Fibroblast of mammary gland (primary cell): ENCODE results near the gene PDK1.

Experiments
- DNase-seq: peaks from one replicate; pipeline ENCODE4 v3.0.0-alpha.2; 2010; ENCODE audit warnings: low read depth
- H3K4me3 ChIP-seq: 2 replicates; pipeline ENCODE4 v1.5.1; 2011; ENCODE audit warnings: low read depth, mild to moderate bottlenecking, low read length, moderate library complexity; ENCODE audit not compliant: control insufficient read depth
- TF ChIP-seq, protein P1 (sequence below): conservative IDR thresholded peaks from 2 replicates; pipeline ENCODE4 v1.5.1; 2011; ENCODE audit warnings: low read depth, low read length, inconsistent platforms; ENCODE audit not compliant: control insufficient read depth, insufficient read depth

PDK1 gene

DNA sequence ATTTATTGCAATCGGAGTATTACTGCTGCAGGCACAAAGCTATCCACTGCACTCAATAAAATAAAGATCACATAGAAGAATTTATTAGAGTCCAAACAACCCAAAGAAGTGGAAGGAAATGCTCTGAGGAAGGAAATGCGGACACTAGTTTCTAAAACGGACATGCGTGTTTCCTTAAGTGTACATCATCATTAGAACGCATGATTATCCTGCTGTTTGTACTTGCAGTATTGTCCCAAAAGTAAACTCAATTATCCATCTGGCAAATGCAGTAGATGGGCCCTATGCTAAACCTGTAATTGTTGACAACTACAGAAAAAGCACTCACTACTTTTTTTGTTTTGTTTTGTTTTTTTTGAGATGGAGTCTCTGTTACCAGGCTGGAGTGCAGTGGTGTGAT, 53.6 kb downstream of the PDK1 start:
- H3K4me3 ChIP-seq: no peak overlapping the region
- no peak for DNase-seq
- TF ChIP-seq, protein P1, sequence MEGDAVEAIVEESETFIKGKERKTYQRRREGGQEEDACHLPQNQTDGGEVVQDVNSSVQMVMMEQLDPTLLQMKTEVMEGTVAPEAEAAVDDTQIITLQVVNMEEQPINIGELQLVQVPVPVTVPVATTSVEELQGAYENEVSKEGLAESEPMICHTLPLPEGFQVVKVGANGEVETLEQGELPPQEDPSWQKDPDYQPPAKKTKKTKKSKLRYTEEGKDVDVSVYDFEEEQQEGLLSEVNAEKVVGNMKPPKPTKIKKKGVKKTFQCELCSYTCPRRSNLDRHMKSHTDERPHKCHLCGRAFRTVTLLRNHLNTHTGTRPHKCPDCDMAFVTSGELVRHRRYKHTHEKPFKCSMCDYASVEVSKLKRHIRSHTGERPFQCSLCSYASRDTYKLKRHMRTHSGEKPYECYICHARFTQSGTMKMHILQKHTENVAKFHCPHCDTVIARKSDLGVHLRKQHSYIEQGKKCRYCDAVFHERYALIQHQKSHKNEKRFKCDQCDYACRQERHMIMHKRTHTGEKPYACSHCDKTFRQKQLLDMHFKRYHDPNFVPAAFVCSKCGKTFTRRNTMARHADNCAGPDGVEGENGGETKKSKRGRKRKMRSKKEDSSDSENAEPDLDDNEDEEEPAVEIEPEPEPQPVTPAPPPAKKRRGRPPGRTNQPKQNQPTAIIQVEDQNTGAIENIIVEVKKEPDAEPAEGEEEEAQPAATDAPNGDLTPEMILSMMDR: no peak

DNA sequence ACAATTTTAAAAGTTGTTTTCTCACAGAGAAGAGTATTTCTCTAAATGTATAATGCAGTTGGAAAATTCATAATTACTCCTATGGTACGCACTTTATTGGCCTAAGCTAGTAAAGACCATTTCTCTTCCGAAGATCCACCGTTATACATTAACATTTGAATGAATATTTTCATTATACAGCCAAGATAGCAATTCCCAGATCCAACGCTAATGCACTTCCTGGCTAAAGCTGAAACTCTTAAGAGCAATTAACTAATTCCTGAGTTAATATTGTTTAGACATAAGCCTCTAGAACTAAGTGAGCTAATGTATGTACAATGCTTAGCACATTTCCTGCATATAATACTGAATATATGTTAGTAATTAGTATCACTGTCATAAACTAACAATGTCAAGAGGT, 56.2 kb downstream of the PDK1 start:
- DNase-seq: no peak
- TF ChIP-seq, protein P1: no peak
- no peak overlapping the region for H3K4me3 ChIP-seq

DNA sequence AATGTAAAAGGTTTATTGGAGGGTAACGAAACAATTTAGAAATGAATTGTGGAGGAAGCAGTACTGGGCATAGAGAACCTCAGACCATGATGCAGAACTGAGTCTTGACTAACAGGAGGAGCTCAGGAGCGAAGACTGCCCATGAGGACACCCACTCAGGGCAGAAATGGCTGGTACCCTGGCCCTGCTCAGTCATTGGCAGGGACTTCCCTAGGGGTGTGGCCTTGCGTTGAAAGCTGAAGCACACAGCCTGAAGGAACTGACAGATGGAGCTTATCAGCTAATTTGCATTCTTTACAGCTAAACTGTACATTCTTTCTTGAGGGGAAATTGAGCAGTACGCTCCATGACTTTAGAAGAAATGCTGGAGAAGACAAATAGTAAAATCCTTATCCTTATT, 57.1 kb downstream of the PDK1 start:
- no peak overlapping the region for H3K4me3 ChIP-seq
- TF ChIP-seq, protein P1: no peak
- no peak for DNase-seq

- no peak overlapping the region for H3K4me3 ChIP-seq
- no peak for DNase-seq
- TF ChIP-seq, protein P1: peak; percentile 4
Observed at GRCh38 chr2:172613615-172614231, 57.8 kb downstream of the PDK1 start.

- DNase-seq: no peak
- TF ChIP-seq, protein P1: no peak
- no peak overlapping the region for H3K4me3 ChIP-seq
Observed at GRCh38 chr2:172614932-172615331, 59.0 kb downstream of the PDK1 start.

GRCh38 chr2:172615727-172616261, 59.9 kb downstream of the PDK1 start:
- no peak for DNase-seq
- TF ChIP-seq, protein P1: no peak
- no peak overlapping the region for H3K4me3 ChIP-seq

DNA sequence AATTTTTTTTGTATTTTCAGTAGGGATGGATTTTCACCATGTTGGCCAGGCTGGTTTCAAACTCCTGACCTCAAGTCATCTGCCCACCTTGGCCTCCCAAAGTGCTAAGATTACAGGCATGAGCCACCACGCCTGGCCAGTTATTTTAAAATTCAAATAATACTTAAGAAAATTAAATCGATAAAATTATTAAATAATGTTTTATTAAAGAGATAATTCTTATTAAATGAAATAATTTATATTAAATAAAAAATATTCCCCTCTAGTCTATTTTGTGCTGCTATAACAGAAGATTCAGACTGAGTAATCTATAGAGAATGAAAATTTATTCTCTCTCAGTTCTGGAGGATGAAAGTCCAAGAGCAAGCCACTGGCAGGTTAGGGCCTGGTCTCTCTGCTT, 61.2 kb downstream of the PDK1 start:
- TF ChIP-seq, protein P1: no peak
- DNase-seq: no peak
- no peak overlapping the region for H3K4me3 ChIP-seq
